Fibroblast of lung (primary cell): Measurements from ENCODE around the gene CLEC18B.

Experiments used
- CTCF ChIP-seq, 2 donors: IDR thresholded peaks in 1 of 2; conservative IDR thresholded peaks in 1 of 2; 1 replicate in 1 of 2; 2 replicates in 1 of 2; pipeline ENCODE4 v1.5.1; 2011 to 2012; ENCODE audit warnings: low read length in 2 of 2, control low read depth in 1 of 2, inconsistent platforms in 1 of 2, low read depth in 1 of 2, mild to moderate bottlenecking in 1 of 2
- EZH2 ChIP-seq: IDR thresholded peaks from 2 replicates; pipeline ENCODE4 v1.5.1; 2012; ENCODE audit warnings: low read length, control low read depth, mild to moderate bottlenecking; ENCODE audit errors: missing control alignments

GRCh38 chr16:74463888-74464287 is 42.6 kb upstream of the CLEC18B start:
- TF ChIP-seq CTCF (conservative IDR thresholded peaks at IDR 0.05 in 1 of 2, IDR thresholded peaks at IDR 0.05 in 1 of 2; ENCODE audit: low read depth in 1 of 2, low read length in 2 of 2) (no peak), EZH2 (no peak)
